Small intestine (tissue), 7 donors: Measurements from ENCODE around the gene SLC1A3. TPM values are rescaled to one million over a fixed set of nuclear protein-coding genes. Genes with fewer than 3 reads are reported as not detected.
"Not testable (repeated sequence)": the region's sequence is repeated elsewhere in the genome, so short reads cannot be mapped to it uniquely, and the experiment has no call there.

Experiments used
- DNase-seq, 2 donors: peaks; one replicate each; pipeline versions ENCODE4 v3.0.0 to v3.0.0-alpha.2; 2013
- FAIRE-seq: peaks from 2 replicates; lab custom pipeline; 2012; peaks lifted over from hg19 to GRCh38; lab: Jason Lieb, UNC
- H3K27ac ChIP-seq, 3 donors: one replicate each; pipeline ENCODE4 v1.5.1; 2013; ENCODE audit warnings: low read length in 2 of 3, mild to moderate bottlenecking in 2 of 3, control low read depth in 1 of 3, inconsistent platforms in 1 of 3, low read depth in 1 of 3, moderate library complexity in 1 of 3
- H3K27me3 ChIP-seq, 3 donors: one replicate each; pipeline ENCODE4 v1.6.1; 2013; ENCODE audit warnings: low read length in 3 of 3, inconsistent platforms in 1 of 3; ENCODE audit not compliant: control insufficient read depth in 3 of 3, insufficient read depth in 3 of 3
- H3K36me3 ChIP-seq, 3 donors: one replicate each; pipeline ENCODE4 v1.6.1; 2013; ENCODE audit warnings: low read length in 3 of 3, inconsistent platforms in 1 of 3, low read depth in 1 of 3, mild to moderate bottlenecking in 1 of 3, moderate library complexity in 1 of 3; ENCODE audit not compliant: control insufficient read depth in 3 of 3, insufficient read depth in 2 of 3
- H3K4me1 ChIP-seq, 3 donors: one replicate each; pipeline ENCODE4 v1.6.1; 2013; ENCODE audit warnings: low read length in 2 of 3, inconsistent platforms in 1 of 3, low read depth in 1 of 3, mild to moderate bottlenecking in 1 of 3, moderate library complexity in 1 of 3; ENCODE audit not compliant: control insufficient read depth in 3 of 3, insufficient read depth in 2 of 3
- H3K4me3 ChIP-seq, 3 donors: one replicate each; pipeline ENCODE4 v1.5.1; 2013; ENCODE audit warnings: low read length in 3 of 3, control low read depth in 1 of 3, inconsistent platforms in 1 of 3, low read depth in 1 of 3, mild to moderate bottlenecking in 1 of 3, moderate library complexity in 1 of 3
- H3K9me3 ChIP-seq, 2 donors: one replicate each; pipeline ENCODE4 v1.6.1; 2013; ENCODE audit warnings: low read depth in 1 of 2, low read length in 1 of 2; ENCODE audit not compliant: control insufficient read depth in 2 of 2, insufficient read depth in 1 of 2
- WGBS, 3 donors: extraction: QIAGEN DNeasy Blood & Tissue Kit; methylation state at CpG; one replicate each; pipeline ENCODE4 v1.1.7; 2013; 5-methylcytosine and 5-hydroxymethylcytosine counted together
- polyA plus RNA-seq, 4 donors: library from polyadenylated mRNA; stranded (reverse) in 3 of 4; unstranded in 1 of 4; fragments of 200-250 nt in 3 of 4; fragments of 120-200 nt in 1 of 4; gene quantifications; one replicate each; pipeline versions ENCODE4 v1.2.1 to v1.2.3, GENCODE V29; 2013
- donor health status: healthy with polysubstance abuse.
- donor health status: control.
- donor health status: control.
- donor health status: Bipolar disorder and iron deficiency.
- donor health status: healthy.

Gene SLC1A3
- polyA plus RNA-seq, 4 donors, result 0.89 to 12.0 (median 3.1) TPM

GRCh38 chr5:36575361-36575781, 31.0 kb upstream of the SLC1A3 start:
- 63 to 75% (median 72%) methylated on average over 4 of the region's 4 CpGs for WGBS, 3 donors
- Histone ChIP-seq H3K4me3 (no peak overlapping the region), H3K4me1 (no peaks in the 10 kb centered on the region), H3K27ac (no peak overlapping the region), H3K9me3 (no peaks in the 10 kb centered on the region), H3K36me3 (no peaks in the 10 kb centered on the region), H3K27me3 (no peaks in the 10 kb centered on the region)
- FAIRE-seq, result no peak
- no peak for DNase-seq

GRCh38 chr5:36576721-36577120, 29.7 kb upstream of the SLC1A3 start:
- 65 to 77% (median 75%) methylated on average over 2 of the region's 2 CpGs for WGBS, 3 donors
- H3K36me3 ChIP-seq, result no peaks in the 10 kb centered on the region
- FAIRE-seq (no peak), DNase-seq (no peak)
- H3K27ac ChIP-seq, result no peak overlapping the region
- H3K9me3 ChIP-seq, result no peaks in the 10 kb centered on the region
- H3K4me1 ChIP-seq, result no peaks in the 10 kb centered on the region
- no peak overlapping the region for H3K4me3 ChIP-seq
- peaks cover 0 to 2% (median 0%) of the 10 kb centered on the region in 3 donors for H3K27me3 ChIP-seq

GRCh38 chr5:36579858-36580257, 26.5 kb upstream of the SLC1A3 start:
- H3K4me3 ChIP-seq, H3K36me3 ChIP-seq, H3K27ac ChIP-seq, H3K4me1 ChIP-seq, DNase-seq, H3K27me3 ChIP-seq, H3K9me3 ChIP-seq, FAIRE-seq: not testable (repeated sequence)

- 67 to 78% (median 74%) methylated on average over 3 of the region's 3 CpGs for WGBS, 3 donors
- Histone ChIP-seq H3K27me3 (peaks cover 0 to 2% (median 0%) of the 10 kb centered on the region in 3 donors), H3K9me3 (no peaks in the 10 kb centered on the region), H3K4me3 (no peak overlapping the region), H3K27ac (no peak overlapping the region), H3K4me1 (no peaks in the 10 kb centered on the region), H3K36me3 (no peaks in the 10 kb centered on the region)
- FAIRE-seq, result no peak
- no peak for DNase-seq
Measured at GRCh38 chr5:36581070-36581469, 25.3 kb upstream of the SLC1A3 start.

- FAIRE-seq, result no peak
- no peak overlapping the region for H3K4me3 ChIP-seq
- DNase-seq, result no peak
- H3K36me3 ChIP-seq, result no peaks in the 10 kb centered on the region
- H3K27ac ChIP-seq, result no peak overlapping the region
- no peaks in the 10 kb centered on the region for H3K9me3 ChIP-seq
- peaks cover 0 to 4% (median 0%) of the 10 kb centered on the region in 3 donors for H3K27me3 ChIP-seq
- H3K4me1 ChIP-seq, result no peaks in the 10 kb centered on the region
- 80 to 81% (median 80%) methylated on average over 10 of the region's 10 CpGs for WGBS, 3 donors
Measured at GRCh38 chr5:36584009-36584875, 22.2 kb upstream of the SLC1A3 start.

GRCh38 chr5:36585701-36586100, 20.7 kb upstream of the SLC1A3 start:
- H3K9me3 ChIP-seq, result no peaks in the 10 kb centered on the region
- H3K4me3 ChIP-seq, result no peak overlapping the region
- DNase-seq (no peak), FAIRE-seq (no peak)
- no peak overlapping the region for H3K27ac ChIP-seq
- no peaks in the 10 kb centered on the region for H3K36me3 ChIP-seq
- no peaks in the 10 kb centered on the region for H3K4me1 ChIP-seq
- WGBS, 3 donors, result 26 to 74% (median 74%) methylated on average over 1 of the region's 1 CpG
- H3K27me3 ChIP-seq, result peaks cover 0 to 4% (median 0%) of the 10 kb centered on the region in 3 donors

GRCh38 chr5:36587354-36587753, 19.1 kb upstream of the SLC1A3 start:
- H3K4me3 ChIP-seq, result no peak overlapping the region
- no peak for FAIRE-seq
- no peaks in the 10 kb centered on the region for H3K36me3 ChIP-seq
- no peaks in the 10 kb centered on the region for H3K9me3 ChIP-seq
- no peak overlapping the region for H3K27ac ChIP-seq
- no peaks in the 10 kb centered on the region for H3K4me1 ChIP-seq
- peak in 1 of 2 donors; percentile 15 for DNase-seq
- 55 to 58% (median 58%) methylated on average over 3 of the region's 3 CpGs for WGBS, 3 donors
- H3K27me3 ChIP-seq, result peaks cover 0 to 2% (median 0%) of the 10 kb centered on the region in 3 donors

GRCh38 chr5:36589735-36590134, 16.7 kb upstream of the SLC1A3 start:
- H3K27ac ChIP-seq, H3K4me3 ChIP-seq, H3K27me3 ChIP-seq, DNase-seq, H3K9me3 ChIP-seq, FAIRE-seq, H3K4me1 ChIP-seq, H3K36me3 ChIP-seq: not testable (repeated sequence)
- WGBS, 3 donors, result 87 to 95% (median 94%) methylated on average over 4 of the region's 4 CpGs
